Measurements from ENCODE around the gene CACNA2D3.

The CACNA2D3 gene

DNA sequence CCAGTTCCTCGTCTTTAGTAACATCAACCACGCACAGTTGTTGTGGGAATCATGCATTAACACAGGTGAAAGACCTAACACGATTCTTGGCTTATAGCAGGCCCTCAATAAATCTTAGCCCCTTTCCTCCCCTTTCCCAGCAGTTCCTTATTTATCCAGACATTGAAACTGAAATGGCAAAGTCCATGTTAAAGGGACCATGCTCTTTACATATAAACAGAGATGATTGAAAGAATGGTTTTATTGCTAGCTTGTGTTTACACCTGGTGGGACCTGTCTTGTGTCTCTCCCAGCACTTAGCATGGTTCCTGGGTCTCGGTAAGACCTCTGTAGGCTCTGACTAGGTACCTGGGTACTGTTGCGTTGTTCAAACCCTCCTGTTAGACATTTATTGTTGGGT lies 553.7 kb downstream of the CACNA2D3 start:
- DNase-seq (ENCODE audit: low read depth in 2 of 2), result no peak

DNA sequence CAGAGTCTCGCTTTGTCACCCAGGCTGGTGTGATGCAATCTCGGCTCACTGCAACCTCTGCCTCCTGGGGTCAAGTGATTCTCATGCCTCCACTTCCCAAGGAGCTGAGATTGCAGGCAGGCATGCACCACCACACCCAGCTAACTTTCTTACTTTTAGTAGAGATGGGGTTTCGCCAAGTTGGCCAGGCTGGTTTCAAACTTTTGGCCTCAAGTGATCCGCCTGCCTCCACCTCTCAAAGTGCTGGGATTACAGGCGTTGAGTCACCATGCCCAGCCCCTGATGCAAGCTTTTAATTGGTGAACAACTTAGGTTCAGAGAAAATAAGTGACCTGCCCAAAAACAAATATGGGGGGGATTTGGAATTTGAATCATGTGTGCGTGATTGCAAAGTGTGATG lies 559.4 kb downstream of the CACNA2D3 start:
- no peak for DNase-seq (ENCODE audit: low read depth in 2 of 2)

DNA sequence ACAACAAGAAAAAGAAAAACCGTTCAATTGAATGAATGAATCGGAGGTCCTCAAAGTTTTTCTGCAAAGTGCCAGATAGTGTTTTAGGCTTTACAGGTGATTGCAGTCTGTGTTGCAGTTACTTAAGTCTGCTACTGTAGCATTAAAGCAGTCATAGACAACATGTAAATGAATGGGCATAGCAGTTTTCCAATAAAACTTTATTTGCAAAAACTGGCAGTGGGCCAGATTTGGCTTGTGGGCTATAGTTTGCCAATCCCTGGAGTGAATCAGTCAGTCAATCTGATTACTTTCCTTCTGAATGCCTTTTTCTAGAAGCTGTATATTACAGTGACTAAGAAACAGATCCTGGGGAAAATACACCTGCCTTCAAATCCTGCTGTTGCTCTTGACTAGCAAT lies 562.9 kb downstream of the CACNA2D3 start:
- no peak for DNase-seq (ENCODE audit: low read depth in 2 of 2)

GRCh38 chr3:54691289-54691771 lies 569.0 kb downstream of the CACNA2D3 start:
- no peak for DNase-seq (ENCODE audit: low read depth in 2 of 2)

GRCh38 chr3:54696313-54696712 lies 574.0 kb downstream of the CACNA2D3 start:
- DNase-seq (ENCODE audit: low read depth in 2 of 2), result no peak

DNA sequence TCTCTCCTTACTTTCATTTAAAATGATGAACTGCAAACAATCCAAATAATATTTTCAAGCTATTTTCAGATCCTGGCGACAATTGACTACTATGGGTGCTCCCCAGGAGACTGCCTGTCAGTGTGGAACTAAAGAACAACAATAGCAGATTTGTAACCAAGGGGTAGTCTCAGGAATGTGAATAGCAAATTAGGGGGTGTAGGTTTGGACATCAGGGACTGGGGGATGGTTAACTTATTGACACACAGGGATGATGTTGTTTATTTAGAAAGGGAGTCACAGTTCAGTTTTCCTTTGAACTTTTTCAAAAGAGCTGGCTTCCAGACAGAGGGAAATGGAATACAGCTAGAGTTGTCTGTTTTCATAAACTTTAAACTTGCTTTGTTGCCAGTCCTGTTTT lies 575.7 kb downstream of the CACNA2D3 start:
- DNase-seq (ENCODE audit: low read depth in 2 of 2), result no peak

- no peak for DNase-seq (ENCODE audit: low read depth in 2 of 2)
Observed at GRCh38 chr3:54703923-54704322, 581.6 kb downstream of the CACNA2D3 start.

- no peak for DNase-seq (ENCODE audit: low read depth in 2 of 2)
Observed at GRCh38 chr3:54705730-54706129, 583.4 kb downstream of the CACNA2D3 start.

DNA sequence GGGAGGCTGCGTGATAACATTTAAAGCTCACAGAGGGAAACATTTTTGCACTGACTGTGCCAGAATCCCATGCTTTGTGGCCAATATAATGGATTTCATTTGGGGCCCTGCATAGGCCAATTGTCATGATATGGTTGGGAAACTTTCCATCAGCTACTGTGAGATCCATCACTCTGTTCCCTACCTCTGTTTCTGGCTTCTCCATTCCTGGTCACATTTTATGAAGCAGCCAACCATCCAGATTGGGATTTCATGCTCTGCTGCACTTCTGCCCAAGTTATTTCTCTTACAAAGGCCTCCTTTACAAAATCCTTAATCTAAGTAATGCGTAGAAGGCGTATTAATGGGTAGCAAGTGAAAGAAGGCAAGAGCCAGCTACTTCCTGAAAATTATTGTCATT lies 584.4 kb downstream of the CACNA2D3 start:
- no peak for DNase-seq (ENCODE audit: low read depth in 2 of 2)

GRCh38 chr3:54709785-54710184 lies 587.4 kb downstream of the CACNA2D3 start:
- DNase-seq (ENCODE audit: low read depth in 2 of 2), result no peak

DNA sequence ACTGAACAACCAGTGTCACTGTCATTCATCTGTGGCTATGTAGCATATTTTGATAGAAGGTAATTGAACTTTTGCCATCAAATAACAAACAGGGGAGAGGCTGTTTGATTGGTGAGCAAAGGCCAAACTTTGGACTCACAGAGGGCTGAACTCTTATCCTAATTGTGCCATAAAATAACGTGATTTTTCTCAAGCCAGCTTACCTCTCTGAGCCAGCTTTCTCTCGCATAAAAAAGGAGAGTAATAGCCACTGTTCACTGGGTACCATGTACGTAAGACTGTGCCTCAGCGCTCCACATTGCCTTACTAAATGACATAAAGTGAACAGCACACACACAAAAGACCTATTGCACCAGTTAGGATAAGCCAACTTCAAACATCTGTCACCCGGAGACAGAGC lies 588.6 kb downstream of the CACNA2D3 start:
- DNase-seq (ENCODE audit: low read depth in 2 of 2), result no peak

DNA sequence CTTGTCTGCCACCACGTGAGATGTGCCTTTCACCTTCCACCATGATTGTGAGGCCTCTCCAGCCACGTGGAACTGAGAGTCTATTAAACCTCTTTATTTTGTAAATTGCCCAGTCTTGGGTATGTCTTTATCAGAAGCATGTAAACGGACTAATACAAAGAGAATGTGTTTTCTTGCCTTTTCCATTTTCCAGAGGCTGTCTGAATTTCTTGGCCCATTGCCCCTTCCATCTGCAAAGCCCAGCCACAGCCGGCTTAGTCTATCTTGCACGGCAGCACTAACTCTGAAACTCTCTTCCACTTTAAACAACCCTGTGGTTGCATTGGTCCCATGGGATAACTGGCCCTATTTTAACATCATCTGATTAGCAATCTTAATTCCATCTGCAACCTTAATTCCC lies 590.2 kb downstream of the CACNA2D3 start:
- no peak for DNase-seq (ENCODE audit: low read depth in 2 of 2)

- no peak for DNase-seq (ENCODE audit: low read depth in 2 of 2)
Observed at GRCh38 chr3:54713031-54713430, 590.7 kb downstream of the CACNA2D3 start.

GRCh38 chr3:54713455-54713854 lies 591.1 kb downstream of the CACNA2D3 start:
- DNase-seq (ENCODE audit: low read depth in 2 of 2), result no peak

DNA sequence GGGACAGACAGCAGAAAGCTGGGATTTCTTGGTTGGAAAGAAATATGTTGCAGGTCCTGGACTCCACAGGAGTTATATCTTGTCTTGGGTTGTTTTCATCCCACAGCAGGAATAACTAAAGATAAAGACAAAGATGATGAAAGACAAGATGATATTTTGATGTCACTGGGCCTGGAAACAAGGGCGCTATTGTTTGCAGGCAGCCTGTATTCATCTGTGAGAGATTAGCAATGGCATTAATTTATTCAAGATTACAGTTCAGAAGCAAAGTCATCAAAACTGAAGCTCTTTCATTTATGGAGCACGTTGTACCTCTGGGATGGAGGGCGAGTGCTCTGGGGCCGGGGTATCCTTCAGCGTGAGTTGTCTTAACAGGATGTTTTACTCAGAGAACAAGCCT lies 591.7 kb downstream of the CACNA2D3 start:
- no peak for DNase-seq (ENCODE audit: low read depth in 2 of 2)

DNA sequence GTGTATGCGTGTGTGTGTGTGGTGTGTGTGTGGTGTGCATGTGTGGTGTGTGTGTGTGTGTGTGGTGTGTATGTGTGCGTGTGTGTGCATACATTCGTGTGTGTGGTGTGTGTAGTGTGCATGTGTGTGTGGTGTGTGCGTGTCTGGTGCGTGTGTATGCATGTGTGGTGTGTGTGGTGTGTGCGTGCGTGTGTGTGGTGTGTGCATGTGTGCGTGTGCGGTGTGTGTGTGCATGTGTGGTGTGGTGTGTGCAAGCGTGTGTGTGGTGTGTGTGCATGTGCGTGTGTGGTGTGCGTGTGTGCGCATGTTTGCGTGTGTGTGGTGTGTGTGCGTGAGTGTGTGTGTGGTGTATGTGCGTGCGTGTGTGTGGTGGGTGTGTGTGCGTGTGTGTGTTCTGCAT lies 595.2 kb downstream of the CACNA2D3 start:
- no peak for DNase-seq (ENCODE audit: low read depth in 2 of 2)

GRCh38 chr3:54719914-54720313 lies 597.6 kb downstream of the CACNA2D3 start:
- no peak for DNase-seq (ENCODE audit: low read depth in 2 of 2)

DNA sequence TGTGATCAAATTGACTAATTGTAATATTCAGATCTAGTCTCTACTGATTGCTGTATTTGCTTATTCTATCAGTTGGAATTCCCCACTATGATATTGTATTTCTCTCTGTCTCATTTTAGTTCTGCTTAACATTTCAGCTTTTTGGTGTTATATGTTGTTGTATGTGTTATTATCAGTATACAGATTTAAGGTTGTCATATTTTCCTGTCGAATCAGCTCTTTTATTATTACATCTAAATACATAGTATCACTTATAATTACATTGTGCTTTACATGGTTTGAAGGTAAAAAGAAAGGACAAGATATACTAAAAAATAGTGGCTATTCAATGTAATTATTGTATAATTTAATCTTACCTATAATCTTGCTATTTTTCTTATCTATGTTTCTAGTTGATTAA lies 598.3 kb downstream of the CACNA2D3 start:
- no peak for DNase-seq (ENCODE audit: low read depth in 2 of 2)

DNA sequence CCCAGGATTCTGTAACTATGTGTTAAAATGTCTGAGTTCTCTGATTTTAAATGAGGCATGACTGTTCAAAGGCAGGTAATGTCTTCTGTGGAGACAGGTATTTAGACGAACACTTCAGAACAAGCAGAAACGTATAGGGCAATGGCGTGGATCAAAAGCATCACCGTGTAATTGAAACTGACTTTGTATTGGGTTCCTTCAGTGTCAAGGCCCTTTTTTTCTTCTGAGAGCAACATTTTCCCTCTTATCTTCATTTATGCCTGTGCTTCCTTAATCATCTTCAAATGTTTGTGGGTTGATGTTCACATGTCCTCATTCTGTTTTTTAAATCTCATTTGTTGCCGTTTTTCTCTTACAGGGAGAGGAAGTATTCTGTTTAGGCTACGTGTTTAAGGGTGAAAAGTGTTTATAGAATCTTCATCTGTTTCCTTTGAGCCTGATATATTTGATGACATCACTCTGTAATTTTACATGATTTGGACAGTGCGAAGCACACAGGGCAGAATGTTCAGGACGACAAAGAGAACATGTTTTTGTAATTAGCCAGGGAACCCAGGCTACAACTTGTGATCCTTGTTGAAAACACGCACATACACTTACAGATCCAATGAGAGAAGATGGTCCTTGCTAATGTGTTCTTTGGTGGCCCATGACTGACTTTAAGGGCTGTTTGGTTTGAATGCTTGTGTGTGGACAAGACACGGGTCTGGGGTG lies 609.5 kb downstream of the CACNA2D3 start:
- DNase-seq (ENCODE audit: low read depth in 2 of 2), result no peak

DNA sequence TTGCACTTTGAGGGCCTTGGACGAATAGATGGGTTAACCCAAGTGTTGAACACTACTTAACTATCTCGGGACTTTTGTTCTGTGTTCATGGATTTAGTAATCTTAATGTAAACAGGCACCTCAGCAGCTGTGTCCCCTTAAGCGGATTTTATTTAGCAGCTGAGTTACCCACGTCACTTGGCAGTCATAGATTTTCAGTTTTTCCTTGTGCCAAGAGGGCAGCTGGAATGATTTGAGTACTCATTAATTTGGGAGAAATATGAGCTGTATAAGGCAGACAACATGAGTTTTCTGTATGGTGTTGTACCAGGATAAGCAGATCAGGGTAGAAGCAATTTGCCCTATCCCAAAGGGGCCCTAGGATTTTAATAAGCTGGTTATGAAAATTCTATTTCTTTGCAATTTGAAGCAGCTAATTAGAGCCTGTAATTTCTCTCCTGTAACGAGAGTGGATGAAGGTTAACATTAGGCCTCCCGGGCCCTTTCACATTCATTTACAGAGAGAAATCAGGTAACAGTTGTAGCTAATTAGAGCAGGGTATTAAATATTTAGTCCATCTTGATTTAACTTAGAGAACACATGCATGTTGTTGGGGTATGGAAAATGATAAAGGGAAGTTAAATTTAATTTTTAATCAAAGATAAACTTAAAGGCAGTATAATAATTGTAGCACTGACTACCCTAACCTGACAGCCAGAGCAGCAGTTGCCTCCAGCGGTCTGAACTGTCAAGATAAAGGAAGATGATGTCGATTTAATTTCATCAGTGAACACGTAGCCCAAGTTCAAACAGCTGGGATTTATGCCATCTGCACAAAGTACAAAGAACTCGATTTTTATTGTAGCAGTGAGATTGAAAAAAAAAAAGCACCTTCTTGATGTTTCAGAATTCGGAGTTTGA lies 611.0 kb downstream of the CACNA2D3 start:
- DNase-seq (ENCODE audit: low read depth in 2 of 2), result no peak

DNA sequence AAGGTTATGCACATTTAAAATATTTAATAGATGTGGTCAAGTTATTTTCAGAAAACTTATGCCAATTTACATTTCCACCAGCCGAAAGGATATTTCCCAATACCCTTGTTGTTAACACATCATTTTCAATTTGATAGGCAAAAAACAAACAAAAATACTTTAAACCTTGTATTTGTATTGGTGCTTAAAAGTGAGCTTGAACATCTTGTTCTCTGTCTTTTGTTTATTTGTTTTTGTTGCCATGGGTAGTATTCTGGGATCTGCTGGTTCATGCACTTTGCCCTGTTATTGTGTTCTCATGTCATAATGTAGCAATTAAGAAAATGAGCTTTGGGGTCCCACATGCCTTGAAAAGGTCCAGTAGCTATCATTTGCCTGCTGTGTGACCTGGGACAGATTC lies 614.1 kb downstream of the CACNA2D3 start:
- no peak for DNase-seq (ENCODE audit: low read depth in 2 of 2)

- DNase-seq (ENCODE audit: low read depth in 2 of 2), result no peak
Observed at GRCh38 chr3:54743755-54744154, 621.4 kb downstream of the CACNA2D3 start.

DNA sequence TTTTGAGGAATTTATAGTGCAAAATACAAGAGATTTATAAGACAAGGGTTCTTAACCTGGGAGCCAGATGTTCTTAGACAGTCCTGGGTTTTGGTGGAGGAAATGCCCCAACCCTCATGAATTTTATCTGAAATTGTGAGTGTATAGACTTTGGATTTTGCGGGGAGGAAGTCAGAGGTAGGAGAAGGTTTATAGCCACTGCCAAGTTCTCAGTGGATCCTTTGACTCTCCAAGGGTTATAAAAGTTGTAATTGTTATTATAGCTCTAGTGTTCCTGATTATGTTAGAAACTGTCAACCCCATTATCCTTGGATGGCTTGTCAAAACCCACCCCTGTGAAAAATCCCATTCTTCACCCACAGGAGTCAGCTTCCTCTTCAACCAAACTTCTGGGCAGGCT lies 621.9 kb downstream of the CACNA2D3 start:
- DNase-seq (ENCODE audit: low read depth in 2 of 2), result no peak
